AG04450 (cell line): ENCODE results near the gene KLHL29. TPM values are rescaled to one million over a fixed set of nuclear protein-coding genes. Genes with fewer than 3 reads are reported as not detected.

Experiments used
- CTCF ChIA-PET: fragments of 300-600, 350-600 bp; formaldehyde crosslinking; extraction: SDS; loops from one replicate; lab custom pipeline; 2022; ENCODE audit warnings: antibody characterized with exemption, inconsistent platforms; lab: Charles Lee
- POLR2A ChIA-PET: fragments of 350-600 bp; formaldehyde crosslinking; extraction: SDS; loops from one replicate; lab custom pipeline; 2021; ENCODE audit warnings: antibody characterized with exemption, inconsistent platforms; lab: Yijun Ruan, JAX
- DNase-seq: peaks from one replicate; pipeline ENCODE4 v3.0.0-alpha.2; 2011; ENCODE audit warnings: low read depth, low spot score
- H3K27ac ChIP-seq: one replicate; pipeline ENCODE4 v1.5.1; 2012; ENCODE audit warnings: low read depth, low read length, control low read depth
- H3K27me3 ChIP-seq: one replicate; pipeline ENCODE4 v1.6.0; 2012; ENCODE audit warnings: low read length; ENCODE audit not compliant: control insufficient read depth, insufficient read depth
- H3K4me3 ChIP-seq: 2 replicates; pipeline ENCODE4 v1.5.1; 2011; ENCODE audit warnings: mild to moderate bottlenecking, low read depth, low read length, control low read depth
- H3K9me3 ChIP-seq: 2 replicates; pipeline ENCODE4 v1.5.1; 2012; ENCODE audit warnings: low read length; ENCODE audit not compliant: control insufficient read depth, insufficient read depth
- CTCF ChIP-seq: IDR thresholded peaks from 2 replicates; pipeline ENCODE4 v1.5.1; 2011; ENCODE audit warnings: low read depth, low read length, control low read depth, inconsistent platforms
- polyA plus RNA-seq: library from polyadenylated mRNA; depleted of rRNA; stranded (reverse); fragments of >200 nt; gene quantifications from 2 replicates; pipeline ENCODE4 v1.2.3, GENCODE V29; 2011

Gene KLHL29
- polyA plus RNA-seq, 1 experiment: 3.6 TPM

GRCh38 chr2:23585273-23586170 is 200.5 kb downstream of the KLHL29 start:
- TF ChIP-seq CTCF: no peak
- POLR2A ChIA-PET: no interaction called here

GRCh38 chr2:23586741-23587306 is 201.8 kb downstream of the KLHL29 start:
- ChIA-PET CTCF (no interaction called here), POLR2A (no interaction called here)
- Histone ChIP-seq H3K27me3 (no peaks in the 10 kb centered on the region), H3K27ac (no peak overlapping the region), H3K4me3 (no peak overlapping the region), H3K9me3 (no peaks in the 10 kb centered on the region; the same call in 1 of the 2 replicates)
- no peak for TF ChIP-seq CTCF
- no peak for DNase-seq

More at GRCh38 chr2:23585273-23586170, 200.5 kb downstream of the KLHL29 start:
- CTCF ChIA-PET: no interaction called here
- Histone ChIP-seq H3K4me3 (no peak overlapping the region), H3K27me3 (no peaks in the 10 kb centered on the region), H3K9me3 (no peaks in the 10 kb centered on the region; the same call in 1 of the 2 replicates), H3K27ac (no peak overlapping the region)
- DNase-seq: no peak

GRCh38 chr2:23587341-23587880 is 202.4 kb downstream of the KLHL29 start:
- H3K27ac ChIP-seq: peak overlapping the region; percentile 21
- no peaks in the 10 kb centered on the region; the same call in 1 of the 2 replicates for H3K9me3 ChIP-seq
- H3K27me3 ChIP-seq: no peaks in the 10 kb centered on the region
- no peak for DNase-seq
- no peak for TF ChIP-seq CTCF
- ChIA-PET CTCF (no interaction called here), POLR2A (no interaction called here)
- H3K4me3 ChIP-seq: no peak overlapping the region

GRCh38 chr2:23588106-23588505 is 203.1 kb downstream of the KLHL29 start:
- ChIA-PET POLR2A (no interaction called here), CTCF (no interaction called here)
- H3K9me3 ChIP-seq: no peaks in the 10 kb centered on the region; the same call in 1 of the 2 replicates
- no peaks in the 10 kb centered on the region for H3K27me3 ChIP-seq
- DNase-seq: no peak
- H3K4me3 ChIP-seq: no peak overlapping the region
- no peak for TF ChIP-seq CTCF
- no peak overlapping the region for H3K27ac ChIP-seq
